HG02973 (cell line): ENCODE data around the gene CALML6.
"Not testable (repeated sequence)": the region's sequence is repeated elsewhere in the genome, so short reads cannot be mapped to it uniquely, and the experiment has no call there.

Experiments
- ATAC-seq: cut with Tn5 transposase; IDR thresholded peaks from one replicate; pipeline ENCODE4 v1.9.1; 2021; ENCODE audit warnings: moderate library complexity; ENCODE audit not compliant: unreplicated experiment

CALML6 gene

GRCh38 chr1:1922956-1923833 is 8.1 kb downstream of the CALML6 start:
- no peak for ATAC-seq

GRCh38 chr1:1924386-1924785 is 9.3 kb downstream of the CALML6 start:
- no peak for ATAC-seq

GRCh38 chr1:1924849-1925248 is 9.8 kb downstream of the CALML6 start:
- no peak for ATAC-seq

GRCh38 chr1:1925437-1926345 is 10.6 kb downstream of the CALML6 start:
- no peak for ATAC-seq

GRCh38 chr1:1926346-1926811 is 11.3 kb downstream of the CALML6 start:
- ATAC-seq = no peak

GRCh38 chr1:1926886-1927660 is 12.0 kb downstream of the CALML6 start:
- ATAC-seq = no peak

- no peak for ATAC-seq
Measured at GRCh38 chr1:1927751-1928150, 12.7 kb downstream of the CALML6 start.

GRCh38 chr1:1928231-1929101 is 13.4 kb downstream of the CALML6 start:
- no peak for ATAC-seq

GRCh38 chr1:1929102-1929638 is 14.1 kb downstream of the CALML6 start:
- no peak for ATAC-seq

GRCh38 chr1:1929639-1930545 is 14.8 kb downstream of the CALML6 start:
- ATAC-seq = no peak

GRCh38 chr1:1934848-1935247 is 19.8 kb downstream of the CALML6 start:
- ATAC-seq = not testable (repeated sequence)

- no peak for ATAC-seq
Measured at GRCh38 chr1:1937061-1937460, 22.0 kb downstream of the CALML6 start.

GRCh38 chr1:1937549-1938275 is 22.7 kb downstream of the CALML6 start:
- no peak for ATAC-seq

- ATAC-seq = no peak
Measured at GRCh38 chr1:1938276-1938573, 23.2 kb downstream of the CALML6 start.

GRCh38 chr1:1938613-1939295 is 23.7 kb downstream of the CALML6 start:
- no peak for ATAC-seq

- no peak for ATAC-seq
Measured at GRCh38 chr1:1939296-1940122, 24.4 kb downstream of the CALML6 start.

- no peak for ATAC-seq
Measured at GRCh38 chr1:1940123-1940425, 25.0 kb downstream of the CALML6 start.
